Measurements from ENCODE around the gene ANOS1. TPM values are rescaled to one million over a fixed set of nuclear protein-coding genes. Genes with fewer than 3 reads are reported as not detected.

The ANOS1 gene
- total and polyA plus RNA-seq, 2 of the 13 experiments (the other 11 are each of a cell fraction or from before 2014, with no cell fraction given), result not detected

GRCh38 chrX:8737883-8738282 is 5.9 kb upstream of the ANOS1 start:
- TF ChIP-seq BCL3 (CRISPR knock-in tag; IDR thresholded peaks at IDR 0.05) (no peak), ATF7 (IDR thresholded peaks at IDR 0.05) (no peak), ATF7 (CRISPR knock-in tag; IDR thresholded peaks at IDR 0.05) (no peak), SNAI1 (CRISPR knock-in tag; IDR thresholded peaks at IDR 0.05; ENCODE audit: borderline replicate concordance) (no peak), CREBL2 (CRISPR knock-in tag; IDR thresholded peaks at IDR 0.05; ENCODE audit: borderline replicate concordance) (no peak), MTA3 (CRISPR knock-in tag; IDR thresholded peaks at IDR 0.05) (no peak), MXI1 (IDR thresholded peaks at IDR 0.05; ENCODE audit: borderline replicate concordance, low read depth, low read length) (no peak)
- TF ChIP-seq, protein P1, sequence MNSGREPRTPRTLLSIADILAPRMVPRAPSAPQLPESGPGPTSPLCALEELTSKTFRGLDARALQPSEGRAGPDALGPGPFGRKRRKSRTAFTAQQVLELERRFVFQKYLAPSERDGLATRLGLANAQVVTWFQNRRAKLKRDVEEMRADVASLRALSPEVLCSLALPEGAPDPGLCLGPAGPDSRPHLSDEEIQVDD (CRISPR knock-in tag; IDR thresholded peaks at IDR 0.05; ENCODE audit: borderline replicate concordance), result no peak
- peaks cover 1 to 7% of the 10 kb centered on the region in 2 experiments; a peak in 1 of 5 replicates for H3K27me3 ChIP-seq (ENCODE audit: control insufficient read depth in 1 of 2, insufficient read depth in 2 of 2, low read length in 2 of 2)
- H3K9me3 ChIP-seq (ENCODE audit: low read length), result no peaks in the 10 kb centered on the region
- H4K20me1 ChIP-seq (ENCODE audit: insufficient read depth, low read length), result no peaks in the 10 kb centered on the region
- no peak overlapping the region for H3K27ac ChIP-seq (ENCODE audit: extremely low read length, insufficient read depth, low read length)
- no peak overlapping the region for H3K4me3 ChIP-seq (replicated peaks in 1 of 3; ENCODE audit: insufficient read depth in 1 of 3, low read depth in 2 of 3, low read length in 3 of 3)
- no peak overlapping the region for H2AFZ ChIP-seq (ENCODE audit: low read length)
- 50% methylated on average over 9 of the region's 9 CpGs for WGBS (ENCODE audit: low lambda C conversion rate)
- no peak for FAIRE-seq
- ChIA-PET CTCF (ENCODE audit: low intra/inter-chr PET ratio, low total read pairs) (interaction anchor here (1.6 kb wide), 1 partner anchor 741 kb away, joined by 7 read pairs; no protein-coding TSS in a partner anchor), POLR2A (no interaction called here)
- no peak overlapping the region for H3K9ac ChIP-seq (ENCODE audit: insufficient read depth, low read depth, low read length)
- H3K79me2 ChIP-seq (ENCODE audit: insufficient read depth, low read length), result no peaks in the 10 kb centered on the region
- DNase-seq (ENCODE audit: low spot score), result no peak
- intact Hi-C loops (cut with micrococcal nuclease; ENCODE audit: unreplicated experiment), result loop anchor here (1.0 to 2.0 kb wide), 2 partner anchors 373 to 742 kb away; no protein-coding TSS in a partner anchor
- no peaks in the 10 kb centered on the region for H3K36me3 ChIP-seq (replicated peaks in 1 of 2; ENCODE audit: control insufficient read depth in 1 of 2, insufficient read depth in 2 of 2, low read length in 2 of 2)
- no peak overlapping the region for H3K4me2 ChIP-seq (ENCODE audit: low read depth, low read length)
- in situ Hi-C loops (cut with HindIII; ENCODE audit: extremely low pct_ligation_motif_present, low pct_unique_long_range_greater_than_20kb), result loop anchor here (5.0 kb wide), 1 partner anchor 741 kb away; no protein-coding TSS in a partner anchor
- no TSS peak for BruUV-seq (replicated peaks)
- ATAC-seq, result no peak
- H3K4me1 ChIP-seq (ENCODE audit: insufficient read depth, low read length), result no peaks in the 10 kb centered on the region

All from HepG2 (cell line).